ENCODE results near the gene LNX1. TPM values are rescaled to one million over a fixed set of nuclear protein-coding genes. Genes with fewer than 3 reads are reported as not detected.
A peak's percentile ranks its signal among the peaks of the same experiment; 100 is the strongest.

The LNX1 gene
- total RNA-seq, 1 experiment from 2014 or later, result 4.2 TPM

GRCh38 chr4:53602390-53602789 is 11.1 kb upstream of the LNX1 start:
- Mint-ChIP-seq H3K4me1 (ENCODE audit: low read depth, unreplicated experiment) (peaks cover 9% of the 10 kb centered on the region), H3K9me3 (ENCODE audit: low read depth, unreplicated experiment) (no peaks in the 10 kb centered on the region), H3K4me3 (ENCODE audit: low read depth, unreplicated experiment) (no peak overlapping the region), H3K27me3 (ENCODE audit: unreplicated experiment) (no peaks in the 10 kb centered on the region), H3K36me3 (ENCODE audit: insufficient read depth, unreplicated experiment) (no peaks in the 10 kb centered on the region), H3K27ac (ENCODE audit: unreplicated experiment) (no peak overlapping the region)
- TF ChIP-seq CTCF (IDR thresholded peaks at IDR 0.05; ENCODE audit: unreplicated experiment), result no peak
- intact Hi-C loops (cut with micrococcal nuclease; ENCODE audit: unreplicated experiment), result no loop called here
- DNase-seq, result no peak
- CTCF ChIA-PET, result no interaction called here
- no TSS peak for BruUV-seq (replicated peaks)

GRCh38 chr4:53601251-53601764 is 10.0 kb upstream of the LNX1 start:
- CTCF ChIA-PET, result interaction anchor here (1.0 kb wide), 1 partner anchor 105 kb away, joined by 4 read pairs; no protein-coding TSS in a partner anchor
- no peak for TF ChIP-seq CTCF (IDR thresholded peaks at IDR 0.05; ENCODE audit: unreplicated experiment)
- intact Hi-C loops (cut with micrococcal nuclease; ENCODE audit: unreplicated experiment), result no loop called here
- Mint-ChIP-seq H3K4me3 (ENCODE audit: low read depth, unreplicated experiment) (no peak overlapping the region), H3K27me3 (ENCODE audit: unreplicated experiment) (no peaks in the 10 kb centered on the region), H3K9me3 (ENCODE audit: low read depth, unreplicated experiment) (no peaks in the 10 kb centered on the region), H3K27ac (ENCODE audit: unreplicated experiment) (no peak overlapping the region), H3K36me3 (ENCODE audit: insufficient read depth, unreplicated experiment) (no peaks in the 10 kb centered on the region), H3K4me1 (ENCODE audit: low read depth, unreplicated experiment) (peaks cover 9% of the 10 kb centered on the region)
- BruUV-seq (replicated peaks), result no TSS peak
- DNase-seq, result peak; percentile 61

- CTCF ChIA-PET, result no interaction called here
Measured at GRCh38 chr4:53599632-53600031, 8.3 kb upstream of the LNX1 start.

GRCh38 chr4:53598901-53599300 is 7.6 kb upstream of the LNX1 start:
- Mint-ChIP-seq H3K9me3 (ENCODE audit: low read depth, unreplicated experiment) (no peaks in the 10 kb centered on the region), H3K36me3 (ENCODE audit: insufficient read depth, unreplicated experiment) (peaks cover 5% of the 10 kb centered on the region), H3K27me3 (ENCODE audit: unreplicated experiment) (no peaks in the 10 kb centered on the region), H3K4me1 (ENCODE audit: low read depth, unreplicated experiment) (peaks cover 9% of the 10 kb centered on the region), H3K4me3 (ENCODE audit: low read depth, unreplicated experiment) (no peak overlapping the region), H3K27ac (ENCODE audit: unreplicated experiment) (no peak overlapping the region)
- TF ChIP-seq CTCF (IDR thresholded peaks at IDR 0.05; ENCODE audit: unreplicated experiment), result no peak
- intact Hi-C loops (cut with micrococcal nuclease; ENCODE audit: unreplicated experiment), result no loop called here
- BruUV-seq (replicated peaks), result no TSS peak
- DNase-seq, result no peak
- CTCF ChIA-PET, result no interaction called here

More at GRCh38 chr4:53599632-53600031, 8.3 kb upstream of the LNX1 start:
- Mint-ChIP-seq H3K9me3 (ENCODE audit: low read depth, unreplicated experiment) (no peaks in the 10 kb centered on the region), H3K4me1 (ENCODE audit: low read depth, unreplicated experiment) (peaks cover 9% of the 10 kb centered on the region), H3K4me3 (ENCODE audit: low read depth, unreplicated experiment) (no peak overlapping the region), H3K27ac (ENCODE audit: unreplicated experiment) (no peak overlapping the region), H3K27me3 (ENCODE audit: unreplicated experiment) (no peaks in the 10 kb centered on the region), H3K36me3 (ENCODE audit: insufficient read depth, unreplicated experiment) (peaks cover 5% of the 10 kb centered on the region)
- BruUV-seq (replicated peaks), result no TSS peak
- TF ChIP-seq CTCF (IDR thresholded peaks at IDR 0.05; ENCODE audit: unreplicated experiment), result no peak
- intact Hi-C loops (cut with micrococcal nuclease; ENCODE audit: unreplicated experiment), result no loop called here
- DNase-seq, result no peak

Data from Calu3 (cell line).